Keratinocyte (primary cell): Measurements from ENCODE around the gene ZMIZ1.

Experiments used
- CTCF ChIP-seq, 3 experiments: IDR thresholded peaks in 1 of 3; conservative IDR thresholded peaks in 1 of 3; optimal IDR thresholded peaks in 1 of 3; 2 replicates in 2 of 3; 3 replicates in 1 of 3; pipeline versions ENCODE3 to v1.5.1; 2011; ENCODE audit warnings: low read length in 3 of 3, mild to moderate bottlenecking in 3 of 3, moderate library complexity in 2 of 3, control low read depth in 1 of 3, inconsistent platforms in 1 of 3; ENCODE audit not compliant: insufficient read depth in 2 of 3; ENCODE audit errors: extremely low read depth in 1 of 3
- EZH2 ChIP-seq: IDR thresholded peaks from one replicate; pipeline ENCODE4 v1.6.1; 2012; ENCODE audit warnings: inconsistent platforms, mild to moderate bottlenecking, low read length, moderate library complexity

GRCh38 chr10:79306644-79307220 lies 238.0 kb downstream of the ZMIZ1 start:
- TF ChIP-seq CTCF (optimal IDR thresholded peaks at IDR 0.05 in 1 of 3, IDR thresholded peaks at IDR 0.05 in 1 of 3, conservative IDR thresholded peaks at IDR 0.05 in 1 of 3; ENCODE audit: extremely low read depth in 1 of 3, insufficient read depth in 2 of 3, low read length in 3 of 3), result no peak
- no peak for TF ChIP-seq EZH2
